GM19397 (cell line): ENCODE measurements around the gene CTSA.
A peak's percentile ranks its signal among the peaks of the same experiment; 100 is the strongest.
"Not testable (repeated sequence)": the region's sequence is repeated elsewhere in the genome, so short reads cannot be mapped to it uniquely, and the experiment has no call there.

ENCODE experiments used
- ATAC-seq: cut with Tn5 transposase; IDR thresholded peaks from one replicate; pipeline ENCODE4 v1.9.1; 2021; ENCODE audit warnings: mild to moderate bottlenecking, moderate library complexity; ENCODE audit not compliant: unreplicated experiment

The CTSA gene

DNA sequence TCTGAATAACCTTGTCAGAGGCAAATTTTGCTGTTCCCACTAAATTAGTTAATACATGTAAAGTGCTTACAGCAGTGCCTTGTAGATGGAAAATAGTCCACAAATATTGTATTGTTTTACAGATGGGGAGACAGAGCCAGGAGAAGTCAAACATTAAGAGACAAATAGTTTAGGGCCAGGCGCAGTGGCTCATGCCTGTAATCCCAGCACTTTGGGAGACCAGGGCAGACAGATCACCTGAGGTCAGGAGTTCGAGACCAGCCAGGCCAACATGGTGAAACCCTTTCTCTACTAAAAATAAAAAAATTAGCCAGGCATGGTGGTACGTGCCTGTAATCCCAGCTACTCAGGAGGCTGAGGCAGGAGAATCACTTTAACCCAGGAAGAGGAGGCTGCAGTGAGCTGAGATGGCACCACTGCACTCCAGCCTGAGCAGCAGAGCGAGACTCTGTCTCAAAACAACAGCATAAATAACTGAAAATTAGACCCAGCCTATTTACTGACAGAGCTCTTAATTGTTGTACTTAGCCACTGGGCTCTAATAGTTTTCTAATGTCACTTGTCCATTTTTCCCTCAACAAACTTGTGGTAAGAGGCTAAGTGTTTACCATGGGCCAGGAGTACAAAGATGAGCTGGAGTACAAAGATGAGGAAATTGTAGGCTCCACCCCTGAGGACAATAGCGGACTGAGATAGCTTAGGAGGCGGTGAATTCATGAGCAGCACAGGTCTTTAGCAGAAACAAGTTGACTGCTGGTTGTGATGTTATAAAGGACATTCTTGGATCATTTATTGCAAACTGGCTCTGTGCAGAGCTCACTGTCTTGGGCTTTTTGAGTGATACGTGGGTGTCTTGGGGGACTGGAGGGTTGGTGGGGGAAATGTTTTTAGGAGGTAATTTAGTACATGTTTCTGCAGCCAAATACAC is 27.3 kb upstream of the CTSA start:
- ATAC-seq, result no peak

DNA sequence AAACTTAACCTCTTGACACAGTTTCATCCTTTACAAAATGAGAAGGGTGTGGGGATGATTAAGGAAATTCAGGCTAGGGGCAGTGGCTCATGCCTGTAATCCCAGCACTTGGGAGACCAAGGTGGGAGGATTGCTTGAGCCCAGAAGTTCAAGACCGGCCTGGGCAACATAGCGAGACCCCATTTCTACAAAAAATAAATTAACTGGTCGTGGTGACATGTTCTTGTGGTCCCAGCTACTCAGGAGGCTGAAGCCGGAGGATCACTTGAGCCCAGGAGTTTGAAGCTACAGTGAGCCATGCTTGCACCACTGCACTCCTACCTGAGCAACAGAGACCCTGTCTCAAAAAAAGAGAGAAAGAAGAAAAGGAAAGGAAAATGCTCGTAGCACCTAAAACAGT is 24.7 kb upstream of the CTSA start:
- no peak for ATAC-seq

DNA sequence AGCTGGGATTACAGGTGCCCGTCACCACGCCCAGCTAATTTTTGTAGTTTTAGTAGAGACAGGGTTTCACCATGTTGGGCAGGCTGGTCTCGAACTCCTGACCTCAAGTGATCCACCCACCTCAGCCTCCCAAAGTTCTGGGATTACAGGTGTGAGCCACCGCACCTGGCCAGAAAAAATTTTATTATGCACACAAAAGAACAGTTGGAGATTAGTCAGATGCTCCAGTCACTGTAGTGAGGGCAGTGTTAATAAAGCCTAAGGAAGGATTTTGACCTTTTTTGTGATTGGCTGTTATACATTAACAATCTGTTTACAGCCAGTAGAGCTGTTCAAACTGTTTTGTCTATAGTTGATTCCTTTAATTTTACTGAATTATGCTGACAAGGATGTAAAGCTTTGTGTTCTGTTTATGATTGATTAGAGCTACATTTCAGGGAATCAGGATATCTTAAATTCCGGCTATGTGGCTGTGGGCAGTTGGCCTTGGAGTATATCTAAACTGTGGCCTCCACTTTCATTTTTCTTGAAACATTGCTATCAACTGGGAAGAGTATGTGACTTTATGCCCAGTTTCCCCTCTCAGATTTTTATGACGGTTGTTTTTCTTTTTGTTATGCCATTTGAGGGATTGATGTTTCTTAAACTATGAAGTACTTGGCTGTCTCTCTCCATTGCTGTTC is 23.9 kb upstream of the CTSA start:
- no peak for ATAC-seq

DNA sequence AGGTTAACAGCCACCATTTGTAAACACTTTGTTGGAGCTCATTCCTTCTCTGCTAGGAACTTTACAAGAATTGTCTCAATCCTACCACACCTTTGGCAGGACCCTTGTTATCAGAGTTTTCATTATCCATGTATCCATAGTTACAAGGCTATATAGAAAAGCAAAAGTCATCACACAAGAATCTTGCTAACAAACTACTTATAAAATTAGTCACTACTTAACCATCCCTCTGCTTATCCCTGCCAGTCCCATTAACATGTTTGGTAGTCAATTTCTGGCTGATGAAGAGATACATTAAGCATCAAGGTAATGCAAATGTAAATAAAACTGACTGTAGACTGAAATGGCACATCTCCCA is 23.3 kb upstream of the CTSA start:
- ATAC-seq, result no peak

DNA sequence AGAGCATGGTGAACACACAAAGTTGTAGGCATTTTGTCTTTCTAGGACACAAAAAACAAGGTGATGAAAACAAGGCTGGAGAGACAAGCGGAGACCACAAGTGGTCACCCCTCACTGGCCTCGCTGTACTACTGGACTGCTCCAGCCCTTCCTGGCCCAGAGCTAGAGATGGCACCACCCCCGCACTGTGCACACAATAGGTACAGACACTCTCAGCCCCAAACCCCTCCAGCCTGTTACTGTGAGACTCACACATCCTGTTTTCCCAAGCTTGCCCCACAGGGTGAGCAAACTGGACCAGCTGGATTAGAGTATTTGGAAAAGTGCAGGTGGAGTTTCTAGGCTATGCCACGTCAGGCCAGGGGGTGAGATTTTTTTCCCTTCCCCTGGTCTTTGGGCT is 18.5 kb upstream of the CTSA start:
- no peak for ATAC-seq

DNA sequence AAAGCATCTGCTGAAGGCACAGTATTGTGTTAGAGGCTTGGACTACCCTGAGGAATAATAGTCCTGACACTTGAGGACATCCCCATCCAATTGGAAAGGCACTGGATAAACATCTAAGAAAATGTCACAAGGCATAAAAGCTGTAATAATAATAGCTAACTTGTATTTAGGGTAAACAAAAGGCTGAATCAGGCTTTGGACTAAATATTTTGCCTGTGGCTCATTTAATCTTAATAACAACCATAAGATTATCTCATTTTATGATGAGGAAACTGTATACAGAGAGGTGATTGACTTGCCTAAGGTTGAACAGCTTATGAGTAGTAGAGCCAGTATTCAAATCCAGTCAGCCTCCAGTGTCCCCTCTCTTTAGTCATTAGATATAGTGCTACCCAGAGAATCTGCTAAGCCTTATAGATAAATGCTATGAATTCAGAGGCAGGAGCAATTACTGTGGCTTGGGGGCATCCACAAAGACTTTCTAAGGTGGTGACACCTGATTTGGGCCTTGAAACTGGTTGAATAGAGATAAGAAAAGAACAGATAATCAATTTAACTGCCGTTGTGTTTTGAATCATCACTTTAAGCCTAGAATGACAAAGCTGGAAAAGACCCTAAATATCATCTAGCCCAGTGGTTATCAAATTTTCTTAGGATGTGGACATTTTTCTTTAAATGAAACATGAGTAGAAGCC is 17.6 kb upstream of the CTSA start:
- no peak for ATAC-seq

DNA sequence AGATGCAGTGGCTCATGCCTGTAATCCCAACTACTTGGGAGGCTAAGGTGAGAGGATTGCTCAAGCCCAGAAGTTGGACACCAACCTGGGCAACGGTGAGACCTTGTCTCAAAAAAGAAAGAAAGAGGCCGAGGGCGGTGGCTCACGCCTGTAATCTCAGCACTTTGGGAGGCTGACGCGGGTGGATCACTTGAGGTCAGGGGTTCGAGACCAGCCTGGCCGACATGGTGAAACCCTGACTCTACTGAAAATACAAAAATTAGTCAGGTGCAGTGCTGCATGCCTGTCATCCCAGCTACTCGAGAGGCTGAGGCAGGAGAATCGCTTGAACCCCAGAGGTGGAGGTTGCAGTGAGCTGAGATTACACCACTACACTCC is 17.0 kb upstream of the CTSA start:
- ATAC-seq, result not testable (repeated sequence)

DNA sequence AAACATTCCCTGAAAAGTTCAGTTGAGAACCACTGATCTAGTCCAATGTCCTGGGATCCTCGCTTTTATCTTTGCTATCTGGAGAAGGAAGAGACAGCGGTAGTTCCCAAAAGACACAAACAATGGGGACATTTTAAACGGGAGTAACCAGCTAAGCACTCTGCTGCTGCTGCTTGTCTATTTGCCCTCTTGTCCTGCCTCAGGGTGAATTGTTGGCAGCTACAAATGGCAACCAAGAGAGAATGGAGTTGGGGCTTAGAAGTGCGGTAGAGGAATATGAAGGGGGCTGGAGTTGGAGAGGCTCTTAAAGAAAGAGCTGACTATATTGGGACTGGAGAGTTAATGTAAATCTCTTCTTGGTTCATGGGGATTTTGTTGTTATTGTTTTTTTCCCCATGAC is 16.6 kb upstream of the CTSA start:
- no peak for ATAC-seq

DNA sequence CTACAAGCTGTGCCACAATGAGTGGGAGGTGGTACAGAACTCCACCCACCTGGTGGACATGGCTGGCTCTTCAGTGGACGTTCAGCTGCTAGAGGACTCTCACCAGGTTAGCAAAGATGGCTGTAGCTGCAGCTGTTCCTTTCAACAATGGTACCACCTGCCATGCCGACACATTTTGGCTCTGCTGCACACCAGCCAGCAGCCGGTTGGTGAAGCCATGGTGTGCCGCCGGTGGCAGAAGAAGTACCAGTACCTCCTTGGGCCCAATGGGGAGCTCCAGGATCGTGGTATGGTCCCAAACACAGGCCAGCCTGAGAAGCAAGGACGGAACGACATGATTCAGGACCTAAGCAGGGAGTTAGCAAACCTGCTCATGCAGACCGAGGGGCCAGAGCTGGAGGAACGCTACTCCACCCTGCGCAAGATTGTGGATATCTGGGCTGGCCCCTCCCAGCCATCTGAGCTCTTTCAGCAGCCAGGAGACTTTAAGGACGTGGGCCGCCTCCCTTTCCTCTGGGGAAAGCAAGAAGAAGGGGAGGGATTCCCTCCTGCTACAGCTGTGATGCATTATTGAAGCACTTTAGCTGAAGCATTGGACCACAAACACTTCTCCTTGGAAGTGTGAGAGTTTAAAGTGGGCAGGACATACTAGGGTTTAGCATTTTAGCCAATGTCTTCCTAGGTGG is 12.9 kb upstream of the CTSA start:
- no peak for ATAC-seq

DNA sequence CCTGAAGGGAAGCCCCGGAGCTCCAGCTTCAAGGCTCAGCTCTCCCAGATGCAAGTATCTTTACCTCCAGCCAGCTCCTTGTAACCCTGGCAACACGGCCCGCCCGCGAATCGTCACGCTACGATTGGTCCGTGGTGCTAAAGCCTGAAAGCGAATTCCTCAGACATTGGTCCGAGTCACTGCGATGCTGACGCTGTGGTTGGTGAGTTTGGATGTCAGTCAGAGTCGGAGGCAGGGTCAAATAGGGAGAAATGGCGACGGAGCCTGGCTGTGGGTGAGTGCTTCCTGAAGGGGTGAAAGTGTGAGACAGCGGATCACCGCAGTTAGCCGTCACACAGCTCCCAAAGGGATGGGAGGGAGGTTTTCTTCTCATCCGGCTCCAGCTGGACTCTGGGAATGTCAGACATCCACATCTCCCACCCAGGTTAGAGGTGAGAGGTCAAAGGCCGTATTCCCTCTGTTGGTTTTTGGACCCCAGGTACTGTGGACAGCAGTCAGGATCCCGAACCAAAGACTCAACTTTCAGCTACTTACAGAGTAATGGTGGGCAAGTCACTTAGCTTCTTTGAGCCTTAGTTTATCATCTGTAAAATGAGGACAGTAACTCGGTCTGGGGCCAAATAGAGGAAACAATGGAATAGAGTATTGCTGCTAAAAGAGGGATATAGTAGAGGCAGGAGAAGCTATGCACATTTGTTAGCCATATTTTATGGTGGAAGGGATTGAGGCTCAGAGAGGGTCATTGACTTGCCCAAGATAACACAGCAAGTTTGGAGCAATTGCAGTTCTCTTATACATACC is 9.9 kb upstream of the CTSA start, which contains the start of gene ZSWIM1:
ZSWIM1 (plus strand) TSS at position 240 of the 801 bp plus-strand sequence. CDS start 1,366 bp downstream, outside the sequence.
- ATAC-seq, result peak; percentile 97

DNA sequence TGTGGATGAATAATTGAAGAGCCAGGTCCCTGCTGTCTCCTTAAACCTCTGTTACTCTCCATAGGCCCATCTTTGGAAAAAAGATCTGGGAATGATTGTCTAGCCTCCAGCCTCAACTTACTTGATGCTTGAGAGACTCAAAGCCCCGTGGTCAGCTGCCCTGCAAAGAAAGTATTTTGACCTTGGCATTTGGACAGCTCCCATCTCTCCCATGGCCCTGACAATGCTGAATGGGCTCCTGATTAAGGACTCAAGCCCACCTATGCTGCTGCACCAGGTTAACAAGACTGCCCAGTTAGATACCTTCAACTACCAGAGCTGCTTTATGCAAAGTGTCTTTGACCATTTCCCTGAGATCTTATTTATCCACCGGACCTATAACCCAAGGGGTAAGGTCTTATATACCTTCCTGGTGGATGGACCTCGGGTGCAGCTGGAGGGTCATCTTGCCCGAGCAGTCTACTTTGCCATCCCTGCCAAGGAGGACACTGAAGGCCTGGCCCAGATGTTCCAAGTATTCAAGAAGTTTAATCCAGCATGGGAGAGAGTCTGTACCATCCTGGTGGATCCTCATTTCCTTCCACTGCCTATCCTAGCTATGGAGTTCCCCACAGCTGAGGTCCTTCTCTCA is 8.6 kb upstream of the CTSA start:
- ATAC-seq, result no peak

DNA sequence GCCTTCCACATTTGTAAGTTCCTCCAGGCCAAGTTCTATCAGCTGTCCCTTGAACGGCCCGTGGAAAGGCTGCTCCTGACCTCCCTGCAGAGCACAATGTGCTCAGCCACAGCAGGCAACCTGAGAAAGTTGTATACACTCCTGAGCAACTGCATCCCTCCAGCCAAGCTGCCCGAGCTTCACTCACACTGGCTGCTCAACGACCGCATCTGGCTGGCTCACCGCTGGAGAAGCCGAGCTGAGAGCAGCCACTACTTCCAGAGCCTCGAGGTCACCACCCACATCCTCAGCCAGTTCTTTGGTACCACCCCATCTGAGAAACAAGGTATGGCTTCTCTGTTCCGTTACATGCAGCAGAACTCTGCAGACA is 8.1 kb upstream of the CTSA start:
- no peak for ATAC-seq

DNA sequence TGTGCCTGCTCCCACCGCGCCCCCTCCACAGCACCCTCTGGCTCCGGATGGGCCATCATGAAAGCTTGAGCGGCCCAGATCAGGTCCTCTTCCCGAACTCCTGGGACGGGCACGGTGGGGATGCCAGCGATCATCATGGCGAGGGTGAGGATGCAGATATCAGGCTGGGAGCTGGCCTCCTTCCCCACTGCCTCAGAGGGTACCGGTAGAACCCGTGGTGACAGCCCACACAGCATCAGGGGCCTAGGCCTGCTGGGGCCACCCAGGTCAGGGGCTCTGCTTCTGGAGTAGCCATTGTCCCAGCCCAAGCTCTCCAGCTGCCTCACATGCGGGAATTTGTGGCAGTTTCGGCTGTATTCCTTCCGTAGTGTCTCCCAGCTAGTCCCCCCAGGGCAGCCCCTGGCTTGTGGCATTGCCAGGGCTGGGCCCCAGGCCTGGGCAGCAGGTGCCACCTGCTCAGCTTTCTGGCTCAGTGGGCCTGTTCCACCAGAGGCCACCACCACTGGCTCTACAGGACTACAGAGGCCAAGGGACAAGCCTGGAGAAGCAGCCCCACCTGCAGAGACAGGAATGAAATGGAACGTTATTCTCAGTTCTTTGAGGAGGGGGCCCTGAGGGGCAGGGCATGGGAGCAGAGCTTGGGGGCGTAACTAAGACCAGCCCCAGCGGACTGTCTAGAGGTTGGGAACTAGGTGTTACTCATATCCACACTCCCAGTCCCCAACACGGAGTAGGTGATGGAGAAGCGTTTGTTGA is 4.4 kb upstream of the CTSA start:
- ATAC-seq, result no peak

DNA sequence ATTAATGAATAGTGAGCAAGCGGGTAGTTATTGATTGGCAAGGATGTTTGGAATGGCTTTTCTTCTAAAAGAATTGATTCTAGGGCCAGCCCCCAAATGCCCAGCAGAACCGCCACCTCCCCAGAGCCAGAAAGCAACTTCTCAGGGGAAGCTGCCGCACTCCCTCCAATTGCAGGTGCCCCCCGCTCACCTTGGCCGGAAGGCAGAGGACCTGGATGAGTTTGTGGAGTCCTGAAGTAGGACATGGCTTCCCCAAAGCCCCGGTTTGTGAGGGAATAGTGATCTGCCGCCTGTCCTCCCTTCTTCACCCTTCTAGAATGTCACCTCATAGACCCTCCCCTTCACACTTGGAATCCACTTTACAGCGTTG is 3.8 kb upstream of the CTSA start, which contains the start of gene SPATA25:
SPATA25 (minus strand) TSS at position 277 of the 370 bp plus-strand sequence; CDS start at position 245, 32 bp downstream.
- ATAC-seq, result no peak

DNA sequence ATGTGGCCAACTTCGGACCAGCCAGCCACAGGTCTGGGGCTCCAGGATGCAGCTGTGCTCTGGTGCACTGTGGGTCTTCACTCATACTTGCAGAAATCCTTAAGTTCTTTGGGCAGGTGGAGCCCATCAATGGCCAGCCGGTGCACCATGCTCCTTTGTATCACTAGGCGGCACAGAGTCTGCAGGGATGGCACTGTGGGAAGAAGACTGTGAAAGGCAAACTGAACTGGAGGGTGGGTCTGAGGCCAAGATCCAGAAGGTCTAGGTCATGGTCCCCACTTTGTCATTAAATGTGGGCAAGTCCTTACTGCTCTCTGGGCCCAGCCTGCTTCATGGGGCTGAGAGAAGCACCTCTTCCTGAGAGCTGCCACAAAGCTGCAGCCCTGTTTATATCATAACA is 2.5 kb upstream of the CTSA start:
- ATAC-seq, result no peak

DNA sequence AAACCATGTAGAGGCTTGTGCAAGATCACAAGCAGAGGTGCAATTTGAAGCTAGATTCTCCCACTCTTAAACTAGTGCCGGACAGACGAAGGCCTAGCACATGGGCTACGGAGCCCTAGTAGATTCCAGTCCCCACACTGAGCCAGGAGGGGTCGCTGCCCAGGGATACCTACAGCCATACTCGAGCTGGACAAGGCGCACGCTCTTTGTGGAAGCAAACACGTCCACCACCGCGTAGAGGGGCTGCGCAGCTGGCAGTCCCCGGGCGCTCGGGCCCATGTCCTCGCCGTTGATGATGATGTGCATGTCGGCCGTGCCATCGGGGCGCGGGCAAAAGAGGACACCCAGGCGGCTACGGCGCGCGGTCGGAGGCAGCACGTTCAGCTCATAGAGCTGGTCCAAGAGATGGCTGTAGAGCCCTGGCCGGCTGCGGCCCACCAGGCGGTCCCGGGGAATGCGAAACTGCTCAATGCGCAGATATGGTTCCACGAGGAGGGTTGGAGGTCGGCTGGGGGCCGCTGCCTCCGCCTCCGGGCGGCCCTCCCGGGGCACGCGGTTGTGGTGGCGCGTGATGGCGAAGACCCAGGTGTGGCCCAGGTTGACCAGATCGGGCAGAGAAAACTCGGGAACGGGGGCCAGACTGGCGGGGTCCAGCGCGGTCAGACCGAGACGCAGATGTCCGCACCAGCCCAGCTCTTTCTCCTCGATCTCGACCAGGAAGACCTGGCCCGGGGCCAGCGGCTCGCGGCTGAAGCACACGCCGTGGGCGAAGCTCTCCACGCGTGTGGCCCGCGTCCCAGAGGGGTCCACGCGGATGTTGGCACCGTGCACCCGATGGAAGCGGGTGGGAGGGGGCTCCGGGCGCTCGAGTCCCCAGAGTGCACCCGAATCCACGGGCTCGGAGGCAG is 804 bp upstream of the CTSA start:
- peak; percentile 20 for ATAC-seq

DNA sequence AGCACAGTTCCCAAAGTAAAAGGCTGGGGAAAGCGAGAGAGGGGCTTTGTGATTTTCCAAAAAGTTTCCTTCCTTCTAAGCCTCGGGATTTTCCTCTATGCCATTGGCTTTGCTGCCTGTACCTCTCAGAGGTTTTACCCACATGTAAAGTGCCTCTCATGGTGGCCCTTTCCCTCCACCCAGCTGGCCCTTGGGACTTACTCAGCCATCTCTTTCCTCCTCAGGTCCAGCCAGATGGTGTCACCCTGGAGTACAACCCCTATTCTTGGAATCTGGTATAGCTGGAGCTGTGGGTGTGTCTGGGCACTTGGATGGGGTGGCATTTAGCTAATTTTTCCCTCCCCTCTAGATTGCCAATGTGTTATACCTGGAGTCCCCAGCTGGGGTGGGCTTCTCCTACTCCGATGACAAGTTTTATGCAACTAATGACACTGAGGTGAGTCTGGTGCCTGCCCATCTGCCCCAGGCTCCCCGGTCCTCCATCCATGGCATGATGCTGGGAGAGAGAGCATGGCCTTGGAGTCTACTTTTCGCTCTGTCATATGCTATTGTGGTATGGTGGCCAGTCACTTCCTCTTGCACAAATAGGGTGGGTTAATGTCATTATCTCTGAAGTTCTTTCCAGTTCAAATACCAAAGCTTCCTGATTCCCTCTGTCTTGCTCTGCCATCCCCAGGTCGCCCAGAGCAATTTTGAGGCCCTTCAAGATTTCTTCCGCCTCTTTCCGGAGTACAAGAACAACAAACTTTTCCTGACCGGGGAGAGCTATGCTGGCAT is 1.1 kb downstream of the CTSA start:
- no peak for ATAC-seq
